HG02763 (cell line): ENCODE data around the gene LPCAT1.

Experiments
- ATAC-seq: cut with Tn5 transposase; IDR thresholded peaks from one replicate; pipeline ENCODE4 v1.9.1; 2021; ENCODE audit warnings: mild to moderate bottlenecking, moderate library complexity; ENCODE audit not compliant: unreplicated experiment

The LPCAT1 gene

GRCh38 chr5:1414311-1415058 lies 109.3 kb downstream of the LPCAT1 start:
- no peak for ATAC-seq

GRCh38 chr5:1413611-1414241 lies 110.0 kb downstream of the LPCAT1 start:
- no peak for ATAC-seq

GRCh38 chr5:1413211-1413610 lies 110.5 kb downstream of the LPCAT1 start:
- no peak for ATAC-seq

DNA sequence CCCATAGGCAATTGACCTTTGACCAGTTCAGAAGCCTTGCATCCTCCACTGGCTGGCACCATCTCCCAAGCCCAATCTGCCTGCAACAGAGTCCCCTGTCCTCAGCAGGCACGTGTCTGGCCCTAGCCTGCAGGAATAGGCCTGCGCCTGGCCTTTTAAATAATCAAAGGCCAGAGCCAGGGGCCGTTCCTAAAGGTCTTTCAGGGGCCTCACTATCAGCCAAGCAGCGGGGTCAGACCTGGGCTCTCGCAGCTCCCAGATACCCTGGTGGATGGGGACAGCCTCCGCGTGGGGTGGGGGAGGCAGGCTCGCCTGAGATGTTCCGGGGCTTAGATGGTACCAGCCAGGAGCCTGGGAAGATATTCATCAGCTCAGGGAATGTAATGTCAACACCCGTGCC lies 111.1 kb downstream of the LPCAT1 start:
- ATAC-seq = no peak

GRCh38 chr5:1412163-1412562 lies 111.6 kb downstream of the LPCAT1 start:
- ATAC-seq = no peak
